Measurements from ENCODE around the gene NCEH1. TPM values are rescaled to one million over a fixed set of nuclear protein-coding genes. Genes with fewer than 3 reads are reported as not detected.

Gene NCEH1
- total and polyA plus RNA-seq, 10 of the 15 experiments (the other 5 are each of a cell fraction or from before 2014, with no cell fraction given) = 1.8 to 8.1 (median 4.5) TPM

DNA sequence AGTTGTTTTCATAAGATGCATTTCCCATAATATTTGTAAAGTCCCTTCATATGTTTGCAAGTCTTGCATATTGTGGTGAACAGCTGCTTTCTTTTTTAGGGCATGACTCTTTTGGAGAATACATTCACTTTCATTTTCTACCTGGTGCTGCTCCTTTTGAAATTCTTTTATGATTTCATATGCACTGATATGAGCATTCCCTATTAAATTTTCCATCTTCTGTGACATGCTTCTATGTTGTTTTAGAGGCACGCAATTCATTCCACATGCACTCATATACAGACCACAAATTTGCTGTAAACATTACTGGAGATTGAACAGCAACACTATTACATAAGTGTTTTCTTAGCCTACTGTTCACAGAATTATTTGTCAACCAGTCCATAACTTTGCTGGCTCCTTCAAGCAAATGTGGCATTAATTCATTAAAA is 94.8 kb downstream of the NCEH1 start:
- in situ Hi-C loops (cut with MboI) (no loop called here), intact Hi-C loops (cut with micrococcal nuclease; ENCODE audit: unreplicated experiment) (no loop called here)
- H3K27ac ChIP-seq (ENCODE audit: control insufficient read depth, insufficient read depth) = no peak overlapping the region
- H3K79me2 ChIP-seq (ENCODE audit: control insufficient read depth, insufficient read depth, low read length) = no peaks in the 10 kb centered on the region
- no peaks in the 10 kb centered on the region for H3K27me3 ChIP-seq (replicated peaks in 1 of 2; ENCODE audit: control insufficient read depth in 2 of 2, insufficient read depth in 2 of 2, low read length in 1 of 2)
- no peak for FAIRE-seq
- CTCF ChIA-PET = interaction anchor here (1.3 to 1.7 kb wide), 2 partner anchors 9 to 19 kb away, joined by 5 to 7 read pairs; no protein-coding TSS in a partner anchor
- no peak overlapping the region; the same call in 1 of the 2 replicates for H2AFZ ChIP-seq (ENCODE audit: control insufficient read depth, low read depth, low read length)
- ATAC-seq = peak; percentile 65
- SMC1A ChIA-PET (ENCODE audit: uncharacterized antibody, unreplicated experiment) = interaction anchor here (0.5 to 1.7 kb wide), 3 partner anchors 8 to 1338 kb away, joined by 3 to 8 read pairs (median 4); no protein-coding TSS in a partner anchor
- RAD21 ChIA-PET (ENCODE audit: unreplicated experiment) = interaction anchor here (1.2 kb wide), 1 partner anchor 20 kb away, joined by 3 read pairs; no protein-coding TSS in a partner anchor
- peaks cover 12% of the 10 kb centered on the region; the same call in 2 of the 3 replicates for H3K9me3 ChIP-seq (replicated peaks; ENCODE audit: control insufficient read depth, insufficient read depth, low read length)
- H3K4me1 ChIP-seq (ENCODE audit: control insufficient read depth, insufficient read depth, low read length) = peaks cover 3% of the 10 kb centered on the region; the same call in 1 of the 2 replicates
- H3K4me3 ChIP-seq = no peak overlapping the region
- H3K36me3 ChIP-seq (ENCODE audit: control insufficient read depth in 2 of 2, insufficient read depth in 2 of 2, low read length in 1 of 2) = no peaks in the 10 kb centered on the region
- no peak for DNase-seq (ENCODE audit: low read depth, low spot score)
- no peaks in the 10 kb centered on the region for H4K20me1 ChIP-seq (ENCODE audit: control insufficient read depth, insufficient read depth)
- 0 out of 2 replicates have a peak overlapping the region, but pooled peaks have one; percentile 30 for H3K4me2 ChIP-seq (ENCODE audit: control insufficient read depth, insufficient read depth)
- no TSS peak for BruUV-seq (replicated peaks)
- POLR2A ChIA-PET = no interaction called here
- 100% methylated on average over 1 of the region's 1 CpG for WGBS (ENCODE audit: insufficient coverage, insufficient replicate concordance, low lambda C conversion rate, missing lambda C conversion rate)
- TF ChIP-seq, protein P1, sequence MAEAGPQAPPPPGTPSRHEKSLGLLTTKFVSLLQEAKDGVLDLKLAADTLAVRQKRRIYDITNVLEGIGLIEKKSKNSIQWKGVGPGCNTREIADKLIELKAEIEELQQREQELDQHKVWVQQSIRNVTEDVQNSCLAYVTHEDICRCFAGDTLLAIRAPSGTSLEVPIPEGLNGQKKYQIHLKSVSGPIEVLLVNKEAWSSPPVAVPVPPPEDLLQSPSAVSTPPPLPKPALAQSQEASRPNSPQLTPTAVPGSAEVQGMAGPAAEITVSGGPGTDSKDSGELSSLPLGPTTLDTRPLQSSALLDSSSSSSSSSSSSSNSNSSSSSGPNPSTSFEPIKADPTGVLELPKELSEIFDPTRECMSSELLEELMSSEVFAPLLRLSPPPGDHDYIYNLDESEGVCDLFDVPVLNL (IDR thresholded peaks at IDR 0.05; ENCODE audit: low read depth, low read length) = no peak
- TF ChIP-seq ASH2L (IDR thresholded peaks at IDR 0.05; ENCODE audit: borderline replicate concordance, low read depth) = no peak
- peak; percentile 22; the same call in 1 of the 2 replicates for TF ChIP-seq RUNX3 (IDR thresholded peaks at IDR 0.05; ENCODE audit: low read length)
- TF ChIP-seq TCF7 (IDR thresholded peaks at IDR 0.05; ENCODE audit: borderline replicate concordance) = no peak
- TF ChIP-seq, protein P2, sequence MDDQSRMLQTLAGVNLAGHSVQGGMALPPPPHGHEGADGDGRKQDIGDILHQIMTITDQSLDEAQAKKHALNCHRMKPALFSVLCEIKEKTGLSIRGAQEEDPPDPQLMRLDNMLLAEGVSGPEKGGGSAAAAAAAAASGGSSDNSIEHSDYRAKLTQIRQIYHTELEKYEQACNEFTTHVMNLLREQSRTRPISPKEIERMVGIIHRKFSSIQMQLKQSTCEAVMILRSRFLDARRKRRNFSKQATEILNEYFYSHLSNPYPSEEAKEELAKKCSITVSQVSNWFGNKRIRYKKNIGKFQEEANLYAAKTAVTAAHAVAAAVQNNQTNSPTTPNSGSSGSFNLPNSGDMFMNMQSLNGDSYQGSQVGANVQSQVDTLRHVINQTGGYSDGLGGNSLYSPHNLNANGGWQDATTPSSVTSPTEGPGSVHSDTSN (IDR thresholded peaks at IDR 0.05; ENCODE audit: insufficient replicate concordance, low read depth, low read length) = no peak
- TF ChIP-seq RELA (IDR thresholded peaks at IDR 0.05; ENCODE audit: borderline replicate concordance, partially characterized antibody) = no peak
- TF ChIP-seq KLF5 (IDR thresholded peaks at IDR 0.05; ENCODE audit: partially characterized antibody) = no peak
- no peak overlapping the region for H3K9ac ChIP-seq (ENCODE audit: control insufficient read depth, insufficient read depth, low read length)
